ENCODE data around the gene MAPK14.

DNA sequence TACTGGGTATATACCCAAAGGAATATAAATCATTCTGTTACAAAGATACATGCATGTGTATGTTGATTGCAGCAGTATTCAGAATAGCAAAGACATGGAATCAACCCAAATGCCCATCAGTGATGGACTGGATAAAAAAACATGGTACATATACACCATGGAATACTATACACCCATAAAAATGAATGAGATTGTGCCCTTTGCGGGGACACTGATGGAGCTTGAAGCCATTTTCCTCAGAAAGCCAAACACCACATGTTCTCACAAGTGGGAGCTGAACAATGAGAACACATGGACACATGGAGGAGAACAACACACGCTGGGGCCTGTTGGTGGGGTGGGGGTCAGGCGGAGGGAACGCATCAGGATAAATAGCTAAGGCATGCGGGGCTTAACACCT is 61.4 kb downstream of the MAPK14 start:
- TF ChIP-seq POLR2A (IDR thresholded peaks at IDR 0.05): no peak
- TF ChIP-seq, protein P1, sequence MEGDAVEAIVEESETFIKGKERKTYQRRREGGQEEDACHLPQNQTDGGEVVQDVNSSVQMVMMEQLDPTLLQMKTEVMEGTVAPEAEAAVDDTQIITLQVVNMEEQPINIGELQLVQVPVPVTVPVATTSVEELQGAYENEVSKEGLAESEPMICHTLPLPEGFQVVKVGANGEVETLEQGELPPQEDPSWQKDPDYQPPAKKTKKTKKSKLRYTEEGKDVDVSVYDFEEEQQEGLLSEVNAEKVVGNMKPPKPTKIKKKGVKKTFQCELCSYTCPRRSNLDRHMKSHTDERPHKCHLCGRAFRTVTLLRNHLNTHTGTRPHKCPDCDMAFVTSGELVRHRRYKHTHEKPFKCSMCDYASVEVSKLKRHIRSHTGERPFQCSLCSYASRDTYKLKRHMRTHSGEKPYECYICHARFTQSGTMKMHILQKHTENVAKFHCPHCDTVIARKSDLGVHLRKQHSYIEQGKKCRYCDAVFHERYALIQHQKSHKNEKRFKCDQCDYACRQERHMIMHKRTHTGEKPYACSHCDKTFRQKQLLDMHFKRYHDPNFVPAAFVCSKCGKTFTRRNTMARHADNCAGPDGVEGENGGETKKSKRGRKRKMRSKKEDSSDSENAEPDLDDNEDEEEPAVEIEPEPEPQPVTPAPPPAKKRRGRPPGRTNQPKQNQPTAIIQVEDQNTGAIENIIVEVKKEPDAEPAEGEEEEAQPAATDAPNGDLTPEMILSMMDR (IDR thresholded peaks at IDR 0.05): no peak
